GM12874 (cell line): ENCODE data around the gene FUOM.

Source experiments
- TF ChIP-seq, protein P1 (sequence below): IDR thresholded peaks from 2 replicates; pipeline ENCODE4 v1.5.1; 2011; ENCODE audit warnings: low read depth, mild to moderate bottlenecking, control low read depth, low read length, moderate library complexity; ENCODE audit not compliant: insufficient read depth

Gene FUOM

DNA sequence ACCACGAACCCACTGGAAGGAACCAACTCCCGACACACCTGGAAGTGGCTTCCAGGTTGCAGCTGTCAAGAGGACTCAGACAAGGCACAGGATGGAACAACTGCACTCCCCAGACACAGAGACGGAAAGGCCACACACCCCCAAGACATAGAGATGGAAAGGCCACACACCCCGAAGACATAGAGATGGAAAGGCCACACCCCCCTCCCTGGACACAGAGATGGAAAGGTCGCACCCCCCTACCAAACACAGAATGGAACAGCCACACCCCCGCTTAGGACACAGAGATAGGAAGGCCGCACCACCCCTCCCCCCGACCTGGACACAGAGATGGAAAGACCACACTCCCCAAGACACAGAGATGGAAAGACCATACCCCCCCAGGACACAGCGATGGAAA is 41.6 kb downstream of the FUOM start:
- TF ChIP-seq, protein P1, sequence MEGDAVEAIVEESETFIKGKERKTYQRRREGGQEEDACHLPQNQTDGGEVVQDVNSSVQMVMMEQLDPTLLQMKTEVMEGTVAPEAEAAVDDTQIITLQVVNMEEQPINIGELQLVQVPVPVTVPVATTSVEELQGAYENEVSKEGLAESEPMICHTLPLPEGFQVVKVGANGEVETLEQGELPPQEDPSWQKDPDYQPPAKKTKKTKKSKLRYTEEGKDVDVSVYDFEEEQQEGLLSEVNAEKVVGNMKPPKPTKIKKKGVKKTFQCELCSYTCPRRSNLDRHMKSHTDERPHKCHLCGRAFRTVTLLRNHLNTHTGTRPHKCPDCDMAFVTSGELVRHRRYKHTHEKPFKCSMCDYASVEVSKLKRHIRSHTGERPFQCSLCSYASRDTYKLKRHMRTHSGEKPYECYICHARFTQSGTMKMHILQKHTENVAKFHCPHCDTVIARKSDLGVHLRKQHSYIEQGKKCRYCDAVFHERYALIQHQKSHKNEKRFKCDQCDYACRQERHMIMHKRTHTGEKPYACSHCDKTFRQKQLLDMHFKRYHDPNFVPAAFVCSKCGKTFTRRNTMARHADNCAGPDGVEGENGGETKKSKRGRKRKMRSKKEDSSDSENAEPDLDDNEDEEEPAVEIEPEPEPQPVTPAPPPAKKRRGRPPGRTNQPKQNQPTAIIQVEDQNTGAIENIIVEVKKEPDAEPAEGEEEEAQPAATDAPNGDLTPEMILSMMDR = no peak

DNA sequence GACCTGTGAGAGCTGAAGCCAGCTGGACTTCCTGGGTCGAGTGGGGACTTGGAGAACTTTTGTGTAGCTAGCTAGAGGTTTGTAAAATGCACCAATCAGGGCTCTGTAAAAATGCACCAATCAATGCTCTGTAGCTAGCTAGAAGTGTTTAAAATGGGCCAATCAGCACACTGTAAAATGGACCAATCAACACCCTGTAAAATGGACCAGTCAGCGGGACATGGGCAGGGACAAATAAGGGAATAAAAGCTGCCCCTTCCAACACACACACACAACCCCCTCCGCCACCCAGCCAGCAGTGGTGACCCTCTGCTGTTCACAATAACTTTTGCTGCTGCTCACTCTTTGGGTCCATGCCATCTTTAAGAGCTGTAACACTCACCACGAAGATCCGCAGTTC is 42.0 kb downstream of the FUOM start:
- TF ChIP-seq, protein P1 = no peak

DNA sequence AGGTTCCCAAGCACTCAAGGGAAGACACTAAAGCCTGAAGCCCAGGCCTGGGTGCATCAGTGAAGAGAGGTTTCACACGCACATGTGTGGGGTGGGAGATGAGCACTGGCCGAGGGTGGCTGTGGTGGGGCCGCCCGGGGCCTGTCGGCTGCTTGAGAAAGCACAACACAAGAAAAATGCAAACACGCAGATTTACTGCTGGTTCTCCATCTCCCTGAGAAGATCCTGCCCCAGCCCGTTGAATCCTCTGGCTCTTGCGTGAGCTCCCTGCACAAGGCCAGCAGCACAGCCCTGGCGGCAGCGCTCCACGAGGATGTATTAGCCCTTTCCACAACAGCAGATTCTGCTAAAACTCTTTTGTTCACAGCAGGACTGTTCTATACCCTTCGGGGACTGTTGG is 42.9 kb downstream of the FUOM start:
- TF ChIP-seq, protein P1 = no peak

DNA sequence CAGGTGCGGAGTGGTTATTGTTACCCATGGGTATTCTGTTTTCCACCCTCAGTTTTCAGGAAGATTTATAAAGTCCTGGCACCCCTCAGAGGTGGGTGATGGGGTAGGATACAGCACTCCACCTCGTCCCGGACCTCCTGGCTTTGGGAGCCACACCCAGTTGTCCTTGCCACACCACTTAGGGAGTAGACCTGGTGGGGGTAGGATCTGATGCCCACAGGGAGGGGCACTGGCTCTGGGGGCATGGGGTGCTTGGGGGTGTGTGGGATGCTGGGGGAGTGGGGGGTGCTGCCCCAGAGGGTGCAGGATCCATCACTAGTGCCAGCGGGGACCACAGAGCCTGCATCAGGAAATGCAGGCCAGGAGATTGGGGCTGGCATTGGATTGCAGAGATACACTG is 44.6 kb downstream of the FUOM start:
- TF ChIP-seq, protein P1 = no peak

DNA sequence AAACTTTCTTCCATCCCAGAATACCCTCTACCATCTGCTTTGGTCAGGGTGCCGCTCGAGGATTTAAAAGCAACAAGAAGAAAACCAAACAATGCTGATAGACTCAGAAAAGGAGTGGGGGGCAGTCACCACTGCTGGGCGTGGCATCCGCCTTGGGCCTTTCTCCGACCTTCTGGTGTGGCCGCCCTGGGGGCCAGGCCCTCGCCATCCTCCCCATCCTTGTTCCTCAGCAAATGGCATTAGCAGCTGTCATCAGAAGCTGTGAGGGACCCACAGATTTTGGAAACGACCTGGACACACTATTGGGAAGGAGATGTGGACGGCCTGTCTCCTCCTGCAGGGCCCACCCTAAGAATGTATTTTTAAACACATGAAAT is 45.1 kb downstream of the FUOM start:
- TF ChIP-seq, protein P1 = no peak

DNA sequence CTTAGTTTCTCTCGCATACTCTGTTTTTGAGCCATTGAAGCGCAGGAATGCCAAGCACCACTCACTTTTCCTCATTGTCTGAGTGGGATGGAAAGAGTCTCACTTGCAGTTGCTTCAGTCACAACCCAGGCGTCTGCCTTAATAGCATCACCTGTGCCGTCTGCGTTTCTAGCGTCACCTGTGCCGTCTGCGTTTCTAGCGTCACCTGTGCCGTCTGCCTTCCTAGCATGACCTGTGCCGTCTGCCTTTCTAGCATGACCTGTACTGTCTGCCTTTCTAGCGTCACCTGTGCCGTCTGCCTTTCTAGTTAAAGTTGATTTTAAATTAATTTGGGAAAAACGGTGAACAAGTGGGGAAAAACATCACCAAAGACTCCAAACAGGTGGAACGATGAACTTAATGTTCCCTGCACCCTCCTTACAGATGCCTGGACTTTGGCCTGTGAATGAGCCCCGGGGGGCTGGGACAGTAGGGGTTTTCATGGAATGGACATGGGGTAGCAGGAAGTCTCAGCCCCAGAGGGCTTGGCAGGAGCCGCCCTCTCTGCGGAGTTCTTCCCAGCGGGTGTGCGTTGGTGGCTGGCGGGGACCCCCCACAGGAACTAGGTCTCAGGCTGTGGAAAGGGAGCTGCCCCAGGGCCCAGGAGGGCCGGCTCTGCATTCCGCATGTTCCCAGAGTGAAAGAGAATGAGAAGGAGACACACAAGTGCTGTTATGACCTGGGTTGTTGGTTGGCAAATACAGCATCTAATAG is 45.6 kb downstream of the FUOM start:
- TF ChIP-seq, protein P1 = no peak

DNA sequence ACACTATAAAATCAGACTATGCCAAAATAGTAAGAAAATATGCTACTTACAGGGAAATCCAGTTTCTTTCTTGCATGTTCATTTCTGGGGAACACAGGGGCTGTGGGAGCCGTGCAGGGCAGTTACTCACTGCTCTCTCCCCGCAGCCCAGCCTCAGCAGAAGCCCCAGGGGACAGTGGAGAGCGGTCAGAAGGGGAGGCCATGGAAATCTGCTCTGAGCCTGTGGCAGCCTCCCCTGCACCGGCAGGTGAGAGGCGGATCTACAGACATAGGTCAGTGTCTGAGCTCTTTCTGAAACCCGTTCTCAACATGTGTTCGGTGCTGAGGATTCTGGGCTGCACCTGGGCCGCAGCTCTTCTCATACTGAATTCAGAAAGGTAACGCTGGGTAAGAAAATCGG is 46.2 kb downstream of the FUOM start:
- TF ChIP-seq, protein P1 = no peak
